Vagina (tissue), 2 donors: ENCODE data around the gene KBTBD4. TPM values are rescaled to one million over a fixed set of nuclear protein-coding genes. Genes with fewer than 3 reads are reported as not detected.
A peak's percentile ranks its signal among the peaks of the same experiment; 100 is the strongest.
"Not testable (repeated sequence)": the region's sequence is repeated elsewhere in the genome, so short reads cannot be mapped to it uniquely, and the experiment has no call there.

Experiments
- DNase-seq, 2 donors: peaks; one replicate each; pipeline ENCODE4 v3.0.0-alpha.2; 2017; ENCODE audit errors: extremely low spot score in 2 of 2
- H3K27ac ChIP-seq: fragments of 200-600 bp; sonication (generic); one replicate; pipeline ENCODE4 v1.5.1; 2019
- H3K27me3 ChIP-seq: fragments of 200-600 bp; sonication (generic); one replicate; pipeline ENCODE4 v1.5.1; 2019
- H3K36me3 ChIP-seq, 2 donors: fragments of 200-600 bp; sonication (generic); one replicate each; pipeline ENCODE4 v1.5.1; 2017 to 2019
- H3K4me1 ChIP-seq: fragments of 200-600 bp; sonication (generic); one replicate; pipeline ENCODE4 v1.5.1; 2019
- H3K4me3 ChIP-seq, 2 donors: fragments of 200-600 bp; sonication (generic); 1 replicate in 1 of 2; 2 replicates in 1 of 2; pipeline ENCODE4 v1.5.1; 2016 to 2019
- H3K9me3 ChIP-seq: fragments of 200-600 bp; sonication (generic); one replicate; pipeline ENCODE4 v1.5.1; 2019
- POLR2A ChIP-seq, 2 donors: fragments of 450-650 bp; IDR thresholded peaks; one replicate each; pipeline ENCODE4 v1.6.1; 2017; ENCODE audit warnings: antibody characterized with exemption in 2 of 2, mild to moderate bottlenecking in 2 of 2, moderate library complexity in 2 of 2
- POLR2AphosphoS5 ChIP-seq, 2 donors: sonication (generic); formaldehyde crosslinking; IDR thresholded peaks; one replicate each; pipeline ENCODE4 v1.9.0; 2017; ENCODE audit warnings: antibody characterized with exemption in 2 of 2, mild to moderate bottlenecking in 2 of 2, low read depth in 1 of 2; ENCODE audit not compliant: insufficient read depth in 1 of 2
- intact Hi-C: fragments of 100-400 bp; cut with DNase I; formaldehyde crosslinking; loops from one replicate; pipeline ENCODE4 v1.15.1; 2023
- total RNA-seq: library from RNA; depleted of rRNA; stranded (reverse); fragments of >200 nt; gene quantifications from one replicate; pipeline ENCODE4 v1.2.3, GENCODE V29; 2016
- TF ChIP-seq, protein P1 (sequence below), 3 experiments: fragments of 450-650 bp in 2 of 3; fragments of 200-600 bp in 1 of 3; sonication (generic) in 1 of 3; IDR thresholded peaks; one replicate each; pipeline ENCODE4 v1.5.1; 2017 to 2019; ENCODE audit warnings: antibody characterized with exemption in 3 of 3, mild to moderate bottlenecking in 2 of 3, moderate library complexity in 2 of 3

KBTBD4 gene
- total RNA-seq, 1 donor from 2014 or later: 14.7 TPM

DNA sequence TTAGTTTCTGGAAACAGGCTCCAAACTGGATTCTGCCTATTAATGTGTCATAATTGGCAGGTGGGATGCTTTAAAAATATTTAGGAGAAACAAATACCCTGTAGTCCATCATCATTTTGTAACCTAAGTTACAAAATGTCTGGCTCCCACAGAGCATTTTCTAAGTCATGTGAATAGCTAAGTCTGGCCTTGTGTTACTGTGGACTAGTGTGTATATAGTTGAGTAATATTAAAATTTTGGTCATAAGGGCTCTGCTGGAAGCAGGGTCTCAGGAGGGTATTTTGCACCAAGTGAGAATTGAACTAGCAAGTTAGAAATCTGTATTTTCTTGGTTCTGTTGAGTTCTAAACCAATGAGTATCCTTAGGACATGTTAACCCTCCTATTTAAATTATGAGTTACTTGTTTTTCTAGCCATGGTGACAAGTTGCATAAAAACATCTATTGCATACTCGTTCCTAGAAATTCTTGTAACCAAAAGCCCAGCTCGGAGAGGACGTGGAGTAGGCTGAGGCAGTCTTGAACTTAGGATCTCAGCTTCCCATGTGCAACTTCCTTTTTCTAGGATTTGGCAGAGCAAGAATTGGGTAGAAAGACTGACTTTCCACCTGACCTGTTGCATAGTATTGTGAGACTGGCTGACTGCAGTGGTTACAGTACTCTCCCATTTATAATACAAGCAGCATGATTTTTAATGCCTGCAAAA is 8.0 kb downstream of the KBTBD4 start:
- no peaks in the 10 kb centered on the region for H3K27me3 ChIP-seq
- TF ChIP-seq, protein P1, sequence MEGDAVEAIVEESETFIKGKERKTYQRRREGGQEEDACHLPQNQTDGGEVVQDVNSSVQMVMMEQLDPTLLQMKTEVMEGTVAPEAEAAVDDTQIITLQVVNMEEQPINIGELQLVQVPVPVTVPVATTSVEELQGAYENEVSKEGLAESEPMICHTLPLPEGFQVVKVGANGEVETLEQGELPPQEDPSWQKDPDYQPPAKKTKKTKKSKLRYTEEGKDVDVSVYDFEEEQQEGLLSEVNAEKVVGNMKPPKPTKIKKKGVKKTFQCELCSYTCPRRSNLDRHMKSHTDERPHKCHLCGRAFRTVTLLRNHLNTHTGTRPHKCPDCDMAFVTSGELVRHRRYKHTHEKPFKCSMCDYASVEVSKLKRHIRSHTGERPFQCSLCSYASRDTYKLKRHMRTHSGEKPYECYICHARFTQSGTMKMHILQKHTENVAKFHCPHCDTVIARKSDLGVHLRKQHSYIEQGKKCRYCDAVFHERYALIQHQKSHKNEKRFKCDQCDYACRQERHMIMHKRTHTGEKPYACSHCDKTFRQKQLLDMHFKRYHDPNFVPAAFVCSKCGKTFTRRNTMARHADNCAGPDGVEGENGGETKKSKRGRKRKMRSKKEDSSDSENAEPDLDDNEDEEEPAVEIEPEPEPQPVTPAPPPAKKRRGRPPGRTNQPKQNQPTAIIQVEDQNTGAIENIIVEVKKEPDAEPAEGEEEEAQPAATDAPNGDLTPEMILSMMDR (IDR thresholded peaks at IDR 0.05): no peak
- TF ChIP-seq POLR2A (IDR thresholded peaks at IDR 0.05) (no peak), POLR2AphosphoS5 (IDR thresholded peaks at IDR 0.05; ENCODE audit: insufficient read depth in 1 of 2, low read depth in 1 of 2) (no peak)
- peaks cover 23% of the 10 kb centered on the region for H3K4me1 ChIP-seq
- no peak for DNase-seq
- H3K9me3 ChIP-seq: no peaks in the 10 kb centered on the region
- H3K36me3 ChIP-seq: peaks cover 0 to 47% of the 10 kb centered on the region in 2 donors
- H3K4me3 ChIP-seq: no peak overlapping the region
- no peak overlapping the region for H3K27ac ChIP-seq
- intact Hi-C loops: no loop called here

DNA sequence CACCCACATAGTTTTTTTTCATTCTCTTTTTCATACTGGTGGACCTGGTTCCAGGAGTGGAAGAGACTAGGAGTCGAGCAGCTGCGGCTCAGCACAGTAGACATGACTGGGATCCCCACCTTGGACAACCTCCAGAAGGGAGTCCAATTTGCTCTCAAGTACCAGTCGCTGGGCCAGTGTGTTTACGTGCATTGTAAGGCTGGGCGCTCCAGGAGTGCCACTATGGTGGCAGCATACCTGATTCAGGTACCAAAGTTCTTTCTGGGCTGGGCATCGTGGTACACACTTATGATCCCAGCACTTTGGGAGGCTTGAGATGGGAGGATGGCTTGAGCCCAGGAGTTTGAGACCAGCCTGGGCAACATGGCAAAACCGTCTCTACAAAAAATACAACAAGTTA is 9.1 kb downstream of the KBTBD4 start:
- TF ChIP-seq POLR2AphosphoS5 (IDR thresholded peaks at IDR 0.05; ENCODE audit: insufficient read depth in 1 of 2, low read depth in 1 of 2) (no peak), POLR2A (IDR thresholded peaks at IDR 0.05) (no peak)
- Histone ChIP-seq H3K4me1 (peaks cover 30% of the 10 kb centered on the region), H3K36me3 (peaks cover 0 to 35% of the 10 kb centered on the region in 2 donors), H3K4me3 (no peak overlapping the region), H3K9me3 (no peaks in the 10 kb centered on the region), H3K27me3 (no peaks in the 10 kb centered on the region), H3K27ac (no peak overlapping the region)
- intact Hi-C loops: no loop called here
- DNase-seq: no peak

DNA sequence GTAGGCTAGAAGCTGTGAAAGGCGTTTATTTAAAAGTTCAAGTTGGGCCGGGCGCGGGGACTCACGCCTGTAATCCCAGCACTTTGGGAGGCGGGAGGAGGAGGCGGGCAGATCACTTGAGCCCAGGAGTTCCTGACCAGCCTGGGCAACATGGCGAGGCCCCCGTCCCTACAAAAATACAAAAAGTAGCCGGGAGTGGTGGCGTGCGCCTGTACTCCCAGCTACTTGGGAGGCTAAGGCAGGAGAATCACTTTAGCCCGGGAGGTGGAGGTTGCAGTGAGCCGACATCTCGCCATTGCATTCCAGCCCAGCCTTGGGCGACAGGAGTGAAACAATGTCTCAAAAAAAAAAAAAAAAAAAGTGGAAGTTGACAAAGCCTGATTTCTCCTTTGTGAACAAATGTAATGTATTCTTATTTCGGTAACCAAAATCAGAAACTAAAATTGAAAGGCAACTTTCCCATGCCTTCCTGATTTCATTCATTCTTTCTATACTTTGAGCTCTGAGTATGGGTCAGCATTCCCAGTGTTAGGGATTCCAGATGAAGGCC is 12.5 kb downstream of the KBTBD4 start:
- no peak for DNase-seq
- Histone ChIP-seq H3K4me3 (peak overlapping the region; percentile 91 to 96), H3K4me1 (peaks cover 21% of the 10 kb centered on the region), H3K27ac (peak overlapping the region; percentile 92), H3K27me3 (no peaks in the 10 kb centered on the region), H3K9me3 (no peaks in the 10 kb centered on the region), H3K36me3 (peaks cover 0 to 17% of the 10 kb centered on the region in 2 donors)
- intact Hi-C loops: no loop called here
- TF ChIP-seq, protein P1 (IDR thresholded peaks at IDR 0.05): no peak
- no peak for TF ChIP-seq POLR2A (IDR thresholded peaks at IDR 0.05)

DNA sequence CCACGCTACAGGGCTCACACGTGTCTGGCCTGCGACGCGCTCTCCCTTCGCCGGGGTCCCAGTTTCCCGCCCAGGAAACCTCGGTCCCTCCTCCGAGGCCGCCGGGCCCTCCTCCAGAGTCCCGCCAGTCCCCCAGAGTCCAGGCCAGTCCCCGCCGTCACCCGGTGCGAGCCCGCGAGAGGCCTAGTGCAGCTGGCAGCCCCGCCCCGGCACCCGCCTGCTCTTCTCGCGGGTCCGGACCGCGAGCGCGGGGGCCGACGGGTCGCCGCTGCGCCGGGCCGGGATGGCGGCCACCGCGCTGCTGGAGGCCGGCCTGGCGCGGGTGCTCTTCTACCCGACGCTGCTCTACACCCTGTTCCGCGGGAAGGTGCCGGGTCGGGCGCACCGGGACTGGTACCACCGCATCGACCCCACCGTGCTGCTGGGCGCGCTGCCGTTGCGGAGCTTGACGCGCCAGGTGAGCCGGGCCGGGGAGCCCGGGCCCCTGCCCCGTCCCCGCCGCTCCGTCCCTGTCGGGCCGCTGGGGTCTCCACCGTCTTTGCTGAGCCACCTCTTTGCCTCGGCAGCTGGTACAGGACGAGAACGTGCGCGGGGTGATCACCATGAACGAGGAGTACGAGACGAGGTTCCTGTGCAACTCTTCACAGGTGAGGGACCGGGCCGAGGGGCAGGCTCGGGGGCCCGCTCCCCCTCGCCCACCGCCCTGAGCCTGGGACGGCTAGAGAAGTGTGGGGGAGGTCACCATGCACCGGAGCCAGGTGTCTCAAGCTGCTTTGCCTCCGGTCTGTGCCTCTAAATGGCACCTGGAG is 13.2 kb downstream of the KBTBD4 start, which contains the start of gene PTPMT1:
TSS of gene PTPMT1 (plus strand) at position 260 of the 809 bp plus-strand sequence. CDS start at position 284, 24 bp downstream.
- TF ChIP-seq POLR2AphosphoS5 (IDR thresholded peaks at IDR 0.05; ENCODE audit: insufficient read depth in 1 of 2, low read depth in 1 of 2) (no peak), POLR2A (IDR thresholded peaks at IDR 0.05) (no peak)
- TF ChIP-seq, protein P1 (IDR thresholded peaks at IDR 0.05): no peak
- peak within 1 kb of the TSS; percentile 91 to 96 for H3K4me3 ChIP-seq
- intact Hi-C loops: no loop called here
- H3K27me3 ChIP-seq: no peaks in the 10 kb centered on the region
- H3K36me3 ChIP-seq: peaks cover 0 to 11% of the 10 kb centered on the region in 2 donors
- H3K4me1 ChIP-seq: peaks cover 21% of the 10 kb centered on the region
- no peaks in the 10 kb centered on the region for H3K9me3 ChIP-seq
- no peak for DNase-seq
- H3K27ac ChIP-seq: peak within 1 kb of the TSS; percentile 92

DNA sequence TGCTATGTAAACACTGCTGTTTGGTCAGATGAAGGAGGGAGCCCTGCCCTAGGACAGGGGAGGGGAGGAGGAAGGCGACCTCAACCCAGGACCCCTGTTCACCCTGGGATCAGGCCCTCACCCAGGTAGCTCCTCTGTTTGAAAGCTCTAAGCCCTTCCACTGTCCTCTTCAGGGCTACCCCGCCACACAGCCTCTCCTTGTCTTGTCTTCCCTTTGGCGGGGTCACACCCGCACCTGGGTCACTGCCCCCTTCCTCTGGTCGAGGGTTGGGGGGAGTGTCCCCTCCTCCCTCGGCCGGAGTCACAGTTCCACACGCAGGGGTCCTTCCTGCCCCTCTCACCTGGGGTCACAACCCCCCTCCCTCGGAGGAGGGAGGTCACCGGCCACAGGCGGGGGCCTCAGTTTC is 13.8 kb downstream of the KBTBD4 start:
- Histone ChIP-seq H3K36me3 (peaks cover 0 to 7% of the 10 kb centered on the region in 2 donors), H3K27me3 (no peaks in the 10 kb centered on the region), H3K4me1 (peaks cover 21% of the 10 kb centered on the region), H3K9me3 (no peaks in the 10 kb centered on the region), H3K27ac (peak overlapping the region; percentile 92), H3K4me3 (peak overlapping the region; percentile 91 to 96)
- intact Hi-C loops: no loop called here
- no peak for DNase-seq
- peak in 1 of 2 donors; percentile 7 for TF ChIP-seq POLR2AphosphoS5 (IDR thresholded peaks at IDR 0.05; ENCODE audit: insufficient read depth in 1 of 2, low read depth in 1 of 2)
- TF ChIP-seq, protein P1 (IDR thresholded peaks at IDR 0.05): no peak

DNA sequence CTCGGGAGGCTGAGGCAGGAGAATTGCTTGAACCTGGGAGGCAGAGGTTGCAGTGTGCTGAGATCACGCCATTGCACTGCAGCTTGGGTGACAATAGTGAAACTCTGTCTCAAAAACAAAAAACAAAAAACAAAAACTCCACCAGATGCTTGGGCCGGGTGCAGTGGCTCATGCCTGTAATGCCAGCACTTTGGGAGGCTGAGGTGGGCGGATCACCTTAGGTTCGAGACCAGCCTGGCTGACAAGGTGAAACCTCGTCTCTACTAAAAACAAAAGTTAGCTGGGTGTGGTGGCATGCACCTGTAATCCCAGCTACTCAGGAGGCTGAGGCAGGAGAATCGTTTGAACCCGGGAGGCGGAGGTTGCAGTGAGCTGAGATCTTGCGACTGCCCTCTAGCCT is 14.4 kb downstream of the KBTBD4 start:
- H3K4me1 ChIP-seq: peaks cover 21% of the 10 kb centered on the region
- H3K9me3 ChIP-seq, H3K4me3 ChIP-seq, intact Hi-C loops, DNase-seq, H3K36me3 ChIP-seq, H3K27me3 ChIP-seq: not testable (repeated sequence)
- H3K27ac ChIP-seq: peak overlapping the region; percentile 92

DNA sequence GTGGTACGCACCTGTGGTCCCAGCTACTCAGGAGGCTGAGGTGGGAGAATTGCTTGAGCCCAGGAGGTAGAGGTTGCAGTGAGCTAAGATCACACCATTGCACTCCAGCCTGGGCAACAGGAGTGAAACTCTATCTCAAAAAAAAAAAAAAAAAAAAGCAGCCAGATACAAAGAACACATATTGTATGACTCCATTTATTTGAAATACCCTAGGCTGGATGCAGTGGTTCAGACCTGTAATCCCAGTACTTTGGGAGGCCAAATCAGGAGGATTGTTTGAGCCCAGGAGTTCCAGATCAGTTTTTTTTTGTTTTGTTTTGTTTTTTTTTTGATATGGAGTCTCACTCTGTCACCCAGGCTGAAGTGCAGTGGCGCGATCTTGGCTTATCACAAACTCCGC is 16.4 kb downstream of the KBTBD4 start:
- H3K9me3 ChIP-seq, H3K27ac ChIP-seq, H3K36me3 ChIP-seq, H3K4me3 ChIP-seq, intact Hi-C loops, H3K27me3 ChIP-seq, DNase-seq: not testable (repeated sequence)
- peaks cover 21% of the 10 kb centered on the region for H3K4me1 ChIP-seq
